Posterior cingulate gyrus (tissue), 11 donors: ENCODE results near the gene FAH.

ENCODE experiments used
- DNase-seq, 10 donors: peaks; one replicate each; pipeline versions ENCODE4 v3.0.0 to v3.0.0-alpha.2; 2020 to 2021; ENCODE audit warnings: mixed read lengths in 3 of 10
- intact Hi-C: fragments of 100-400 bp; cut with DNase I; formaldehyde crosslinking; loops from one replicate; pipeline ENCODE4 v1.15.1; 2023

The FAH gene

GRCh38 chr15:80219955-80220354 is 67.2 kb downstream of the FAH start:
- intact Hi-C loops, result no loop called here
- no peak for DNase-seq

GRCh38 chr15:80228959-80229610 is 76.3 kb downstream of the FAH start:
- intact Hi-C loops, result no loop called here
- no peak for DNase-seq

- DNase-seq, result no peak
- intact Hi-C loops, result no loop called here
Measured at GRCh38 chr15:80231371-80231770, 78.6 kb downstream of the FAH start.

GRCh38 chr15:80233581-80233980 is 80.8 kb downstream of the FAH start:
- intact Hi-C loops, result no loop called here
- DNase-seq, result no peak

- intact Hi-C loops, result no loop called here
- DNase-seq, result peak in 1 of 10 donors; percentile 67
Measured at GRCh38 chr15:80234883-80235282, 82.1 kb downstream of the FAH start.
